Measurements from ENCODE around the gene XPR1.

DNA sequence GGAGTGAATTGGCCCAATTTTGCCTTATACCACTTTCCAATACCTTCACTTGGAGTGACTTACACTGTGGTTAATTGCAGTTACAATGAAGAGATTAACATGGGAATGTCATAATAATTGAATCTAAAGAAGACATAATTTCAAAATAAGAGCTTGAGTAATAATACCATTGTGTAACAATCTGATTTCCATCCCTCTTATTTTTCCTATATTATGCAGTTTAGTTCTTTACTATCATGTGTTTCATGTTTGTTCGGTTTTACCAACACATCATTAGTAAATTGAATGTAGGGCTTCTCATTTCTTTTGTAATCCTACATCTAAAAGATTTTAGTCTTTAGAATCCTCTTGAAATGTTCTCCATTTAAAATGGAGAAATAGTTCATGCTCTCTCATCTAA lies 19.2 kb upstream of the XPR1 start:
- TF ChIP-seq, protein P1, sequence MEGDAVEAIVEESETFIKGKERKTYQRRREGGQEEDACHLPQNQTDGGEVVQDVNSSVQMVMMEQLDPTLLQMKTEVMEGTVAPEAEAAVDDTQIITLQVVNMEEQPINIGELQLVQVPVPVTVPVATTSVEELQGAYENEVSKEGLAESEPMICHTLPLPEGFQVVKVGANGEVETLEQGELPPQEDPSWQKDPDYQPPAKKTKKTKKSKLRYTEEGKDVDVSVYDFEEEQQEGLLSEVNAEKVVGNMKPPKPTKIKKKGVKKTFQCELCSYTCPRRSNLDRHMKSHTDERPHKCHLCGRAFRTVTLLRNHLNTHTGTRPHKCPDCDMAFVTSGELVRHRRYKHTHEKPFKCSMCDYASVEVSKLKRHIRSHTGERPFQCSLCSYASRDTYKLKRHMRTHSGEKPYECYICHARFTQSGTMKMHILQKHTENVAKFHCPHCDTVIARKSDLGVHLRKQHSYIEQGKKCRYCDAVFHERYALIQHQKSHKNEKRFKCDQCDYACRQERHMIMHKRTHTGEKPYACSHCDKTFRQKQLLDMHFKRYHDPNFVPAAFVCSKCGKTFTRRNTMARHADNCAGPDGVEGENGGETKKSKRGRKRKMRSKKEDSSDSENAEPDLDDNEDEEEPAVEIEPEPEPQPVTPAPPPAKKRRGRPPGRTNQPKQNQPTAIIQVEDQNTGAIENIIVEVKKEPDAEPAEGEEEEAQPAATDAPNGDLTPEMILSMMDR (IDR thresholded peaks at IDR 0.05): no peak
- no peak for TF ChIP-seq POLR2A (IDR thresholded peaks at IDR 0.05)
